Endothelial cell of umbilical vein (primary cell): ENCODE measurements around the gene MAGI1. TPM values are rescaled to one million over a fixed set of nuclear protein-coding genes. Genes with fewer than 3 reads are reported as not detected.
A peak's percentile ranks its signal among the peaks of the same experiment; 100 is the strongest.

Experiments
- BruUV-seq: library from RNA; stranded (reverse); fragments of 400-500 nt; replicated peaks from 2 replicates; lab custom pipeline; 2021; lab: Mats Ljungman, UMichigan
- CTCF ChIA-PET: fragments of 300-600, 350-600 bp; sonication (Branson Sonifier 250); formaldehyde crosslinking; loops from one replicate; lab custom pipeline; 2021; ENCODE audit warnings: antibody characterized with exemption, inconsistent platforms; lab: Charles Lee
- POLR2A ChIA-PET: fragments of 300-600, 350-600 bp; sonication (Branson Sonifier 250); formaldehyde crosslinking; loops from one replicate; lab custom pipeline; 2021; ENCODE audit warnings: antibody characterized with exemption, inconsistent platforms; lab: Charles Lee
- DNase-seq: peaks from one replicate; pipeline ENCODE4 v3.0.0-alpha.2; 2011; ENCODE audit warnings: low read depth, low spot score
- FAIRE-seq: peaks from 2 replicates; lab custom pipeline; 2011; peaks lifted over from hg19 to GRCh38; lab: Jason Lieb, UNC
- H2AFZ ChIP-seq: 2 replicates; pipeline ENCODE4 v1.6.0; 2012; ENCODE audit warnings: low read depth, low read length, control low read depth, inconsistent platforms
- H3K27ac ChIP-seq: 2 replicates; pipeline ENCODE4 v1.5.1; 2011; ENCODE audit warnings: low read depth, mild to moderate bottlenecking, control low read depth, low read length, moderate library complexity; ENCODE audit not compliant: insufficient read depth
- H3K27me3 ChIP-seq, 2 experiments: 2 replicates each; pipeline versions ENCODE4 v1.6.0 to v1.6.1; 2011; ENCODE audit warnings: low read length in 2 of 2, mixed read lengths in 1 of 2; ENCODE audit not compliant: control insufficient read depth in 2 of 2, insufficient read depth in 2 of 2
- H3K36me3 ChIP-seq, 2 experiments: 2 replicates in 1 of 2; 3 replicates in 1 of 2; pipeline ENCODE4 v1.5.1; 2011; ENCODE audit warnings: low read length in 2 of 2, mild to moderate bottlenecking in 1 of 2, moderate library complexity in 1 of 2; ENCODE audit not compliant: control insufficient read depth in 2 of 2, insufficient read depth in 2 of 2; ENCODE audit errors: extremely low read depth in 1 of 2
- H3K4me1 ChIP-seq: 3 replicates; pipeline ENCODE4 v1.5.1; 2011; ENCODE audit warnings: mild to moderate bottlenecking, low read length; ENCODE audit not compliant: control insufficient read depth, insufficient read depth; ENCODE audit errors: extremely low read depth
- H3K4me2 ChIP-seq: 2 replicates; pipeline ENCODE4 v1.6.1; 2011; ENCODE audit warnings: low read length, control low read depth, mixed read lengths; ENCODE audit not compliant: insufficient read depth
- H3K4me3 ChIP-seq, 3 experiments: fragments of 200-600 bp in 1 of 3; sonication (generic), shearing (Covaris generic) in 1 of 3; replicated peaks in 1 of 3; 2 replicates each; pipeline ENCODE4 v1.5.1; 2011 to 2016; ENCODE audit warnings: control low read depth in 3 of 3, low read length in 3 of 3, mild to moderate bottlenecking in 2 of 3, inconsistent platforms in 1 of 3, low read depth in 1 of 3, moderate library complexity in 1 of 3; ENCODE audit not compliant: insufficient read depth in 1 of 3
- H3K79me2 ChIP-seq: 2 replicates; pipeline ENCODE4 v1.6.0; 2012; ENCODE audit warnings: low read length, inconsistent platforms; ENCODE audit not compliant: control insufficient read depth, insufficient read depth
- H3K9ac ChIP-seq: replicated peaks from 2 replicates; pipeline ENCODE3; 2011; ENCODE audit warnings: low read length, control low read depth; ENCODE audit not compliant: insufficient read depth; ENCODE audit errors: extremely low read depth
- H3K9me1 ChIP-seq: replicated peaks from 3 replicates; pipeline ENCODE4 v1.6.0; 2011; ENCODE audit warnings: mild to moderate bottlenecking, low read length; ENCODE audit not compliant: control insufficient read depth, insufficient read depth; ENCODE audit errors: extremely low read depth
- H3K9me3 ChIP-seq: replicated peaks from 2 replicates; pipeline ENCODE4 v1.5.1; 2012; ENCODE audit warnings: low read length, inconsistent platforms; ENCODE audit not compliant: control insufficient read depth, insufficient read depth
- H4K20me1 ChIP-seq: replicated peaks from 2 replicates; pipeline ENCODE3; 2011; ENCODE audit warnings: mild to moderate bottlenecking, low read length; ENCODE audit not compliant: control insufficient read depth, insufficient read depth; ENCODE audit errors: extremely low read depth
- CTCF ChIP-seq, 2 donors: IDR thresholded peaks; 1 replicate in 1 of 2; 2 replicates in 1 of 2; pipeline ENCODE4 v1.5.1; 2011; ENCODE audit warnings: low read length in 2 of 2, mild to moderate bottlenecking in 2 of 2, moderate library complexity in 2 of 2, control low read depth in 1 of 2, inconsistent platforms in 1 of 2, low read depth in 1 of 2; ENCODE audit not compliant: insufficient read depth in 1 of 2; ENCODE audit errors: extremely low read depth in 1 of 2
- EZH2 ChIP-seq: IDR thresholded peaks from 2 replicates; pipeline ENCODE4 v1.6.1; 2012; ENCODE audit warnings: borderline replicate concordance, low read depth, mild to moderate bottlenecking, moderate library complexity, low read length, inconsistent platforms; ENCODE audit not compliant: severe bottlenecking
- FOS ChIP-seq: IDR thresholded peaks from 2 replicates; pipeline ENCODE4 v1.6.1; 2011; ENCODE audit warnings: mild to moderate bottlenecking, low read length, moderate library complexity, borderline replicate concordance; ENCODE audit not compliant: insufficient read depth
- GATA2 ChIP-seq: IDR thresholded peaks from 2 replicates; pipeline ENCODE4 v1.7.0; 2011; ENCODE audit warnings: low read depth, mild to moderate bottlenecking, moderate library complexity, mixed read lengths, low read length; ENCODE audit not compliant: insufficient read length, insufficient read depth
- JUN ChIP-seq: IDR thresholded peaks from 2 replicates; pipeline ENCODE4 v1.6.1; 2011; ENCODE audit warnings: borderline replicate concordance, low read depth; ENCODE audit not compliant: insufficient read length, insufficient read depth
- MAX ChIP-seq: IDR thresholded peaks from 2 replicates; pipeline ENCODE4 v1.6.1; 2011; ENCODE audit not compliant: insufficient read depth, insufficient read length
- MYC ChIP-seq: IDR thresholded peaks from one replicate; pipeline ENCODE4 v1.6.1; 2011; ENCODE audit warnings: mild to moderate bottlenecking, low read depth, low read length
- POLR2A ChIP-seq: IDR thresholded peaks from 2 replicates; pipeline ENCODE4 v1.6.1; 2012; ENCODE audit warnings: low read depth, mild to moderate bottlenecking, control low read depth, low read length
- POLR2AphosphoS5 ChIP-seq: IDR thresholded peaks from 2 replicates; pipeline ENCODE4 v1.6.1; 2012; ENCODE audit warnings: low read depth, mild to moderate bottlenecking, control low read depth, low read length, moderate library complexity; ENCODE audit not compliant: insufficient read depth
- dilution Hi-C: fragments of 300-500 bp; cut with MboI; formaldehyde crosslinking; loops from one replicate; pipeline ENCODE4 v1.15.0; 2019; ENCODE audit warnings: low sequenced_read_pairs; ENCODE audit not compliant: extremely low pct_ligation_motif_present
- intact Hi-C: fragments of 100-400 bp; cut with micrococcal nuclease; formaldehyde crosslinking; loops from one replicate; pipeline ENCODE4 v1.10.0; 2022
- polyA plus RNA-seq, 4 experiments: library from polyadenylated mRNA; depleted of rRNA in 3 of 4; stranded (reverse) in 3 of 4; unstranded in 1 of 4; fragments of >200 nt; gene quantifications; 2 replicates each; pipeline versions ENCODE4 v1.2.1 to v1.2.3, GENCODE V29; 2011 to 2012; ENCODE audit warnings: missing spikeins in 1 of 4
- total RNA-seq: library from RNA; stranded (reverse); gene quantifications from 2 replicates; pipeline ENCODE4 v1.2.3, GENCODE V29; 2021

Gene MAGI1
- total and polyA plus RNA-seq, 2 donors (not counting 3 experiments of a cell fraction or from before 2014, with no cell fraction given), result 10.1 to 47.9 TPM

- intact Hi-C loops, result loop anchor here (1.0 to 5.0 kb wide), 8 partner anchors 74 to 254 kb away; no protein-coding TSS in a partner anchor
- ChIA-PET CTCF (interaction anchor here (1.0 to 2.9 kb wide), 6 partner anchors 18 to 287 kb away, joined by 3 to 24 read pairs (median 4); no protein-coding TSS in a partner anchor), POLR2A (no interaction called here)
- H3K36me3 ChIP-seq, result no peaks in the 10 kb centered on the region
- peak overlapping the region; percentile 84 for H3K27ac ChIP-seq
- FAIRE-seq (no peak), DNase-seq (no peak)
- H4K20me1 ChIP-seq, result peaks cover 3% of the 10 kb centered on the region
- H2AFZ ChIP-seq, result peak overlapping the region; percentile 88
- peak overlapping the region; percentile 65 to 91 (median 91) for H3K4me3 ChIP-seq
- TF ChIP-seq FOS, result no peak
- no peak for TF ChIP-seq POLR2A
- TF ChIP-seq POLR2AphosphoS5, result no peak
- no peak for TF ChIP-seq EZH2
- TF ChIP-seq MAX, result no peak
- TF ChIP-seq MYC, result no peak
- TF ChIP-seq JUN, result no peak
- no peak for TF ChIP-seq GATA2
- TF ChIP-seq CTCF (IDR thresholded peaks at IDR 0.05; ENCODE audit: extremely low read depth in 1 of 2, insufficient read depth in 1 of 2, low read depth in 1 of 2, low read length in 2 of 2), result no peak
- peak overlapping the region; percentile 81 for H3K4me2 ChIP-seq
- no peaks in the 10 kb centered on the region for H3K9me1 ChIP-seq
- H3K4me1 ChIP-seq, result peaks cover 24% of the 10 kb centered on the region
- H3K9ac ChIP-seq, result peak overlapping the region; percentile 90
- no peaks in the 10 kb centered on the region for H3K9me3 ChIP-seq
- dilution Hi-C loops, result no loop called here
- TSS peak; percentile 32 for BruUV-seq
- H3K79me2 ChIP-seq, result peaks cover 25% of the 10 kb centered on the region
- no peaks in the 10 kb centered on the region for H3K27me3 ChIP-seq
Observed at GRCh38 chr3:66038384-66038725, 363 bp downstream of the MAGI1 start.
